Skeletal muscle tissue (tissue), 4 donors: ENCODE data around the gene GSE1. TPM values are rescaled to one million over a fixed set of nuclear protein-coding genes. Genes with fewer than 3 reads are reported as not detected.

Source experiments
- H3K27ac ChIP-seq: one replicate; pipeline ENCODE4 v1.7.0; 2013; ENCODE audit warnings: mild to moderate bottlenecking, low read depth, low read length, inconsistent platforms
- H3K27me3 ChIP-seq, 3 donors: one replicate each; pipeline ENCODE4 v1.7.0; 2013; ENCODE audit warnings: low read length in 3 of 3; ENCODE audit not compliant: control insufficient read depth in 3 of 3, insufficient read depth in 3 of 3
- H3K36me3 ChIP-seq, 3 donors: one replicate each; pipeline ENCODE4 v1.7.0; 2013; ENCODE audit warnings: low read length in 3 of 3; ENCODE audit not compliant: control insufficient read depth in 3 of 3, insufficient read depth in 3 of 3
- H3K4me1 ChIP-seq, 3 donors: one replicate each; pipeline ENCODE4 v1.7.0; 2013; ENCODE audit warnings: low read length in 3 of 3, mild to moderate bottlenecking in 3 of 3; ENCODE audit not compliant: control insufficient read depth in 3 of 3, insufficient read depth in 3 of 3
- H3K4me3 ChIP-seq, 3 donors: one replicate each; pipeline ENCODE4 v1.7.0; 2013; ENCODE audit warnings: low read length in 3 of 3
- H3K9ac ChIP-seq, 3 donors: one replicate each; pipeline ENCODE4 v1.7.0; 2013; ENCODE audit warnings: low read length in 3 of 3, mild to moderate bottlenecking in 3 of 3, moderate library complexity in 2 of 3, low read depth in 1 of 3
- H3K9me3 ChIP-seq, 3 donors: one replicate each; pipeline ENCODE4 v1.7.0; 2013; ENCODE audit warnings: low read length in 3 of 3; ENCODE audit not compliant: control insufficient read depth in 3 of 3
- total RNA-seq: library from RNA; depleted of rRNA; stranded (reverse); fragments of >200 nt; gene quantifications from one replicate; pipeline ENCODE4 v1.2.3, GENCODE V29; 2014
- donor health status: Osteomylitis.

GSE1 gene
- 27.7 TPM for total RNA-seq

DNA sequence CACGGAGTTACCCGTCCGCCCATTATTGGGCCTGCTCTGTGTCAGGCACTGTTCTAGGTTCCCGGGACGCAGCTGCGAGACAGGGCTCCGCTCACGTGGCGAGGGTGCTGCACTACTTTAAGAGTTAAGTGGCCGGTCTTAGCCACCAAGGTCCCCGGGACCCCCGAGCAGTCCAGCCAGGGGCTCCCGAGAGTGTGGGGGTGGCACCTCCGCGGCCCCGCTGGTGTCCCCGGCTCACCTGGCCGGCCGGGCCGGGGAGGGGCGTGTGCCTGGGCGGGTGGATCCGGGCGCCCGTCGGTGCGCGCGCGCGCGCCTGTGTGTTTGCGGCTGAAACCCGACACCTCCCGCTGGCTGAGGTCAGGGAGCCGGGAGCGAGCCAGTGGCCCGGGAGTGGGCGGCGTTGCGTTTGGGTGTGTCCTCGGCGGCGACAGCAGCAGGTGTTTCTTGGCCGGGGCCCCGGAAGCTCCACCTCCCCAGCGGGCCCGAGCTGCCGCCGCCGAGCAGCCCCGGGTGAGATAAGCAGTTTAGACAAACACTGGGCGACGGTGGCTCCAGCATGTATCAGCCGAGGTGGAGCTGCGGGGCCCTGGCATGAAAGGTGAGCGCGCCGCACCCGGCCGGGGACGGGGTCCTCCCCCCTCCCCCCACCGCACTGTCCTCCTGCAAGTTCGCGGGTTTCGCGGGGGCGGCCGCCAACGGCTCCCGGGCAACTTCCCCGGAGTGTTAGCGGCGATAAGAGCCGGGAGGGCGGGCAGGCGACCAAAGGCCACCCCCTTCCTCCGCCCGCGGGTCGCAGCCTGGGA lies at the start of gene GSE1:
TSS of gene GSE1 (plus strand) at position 522 of the 803 bp plus-strand sequence. CDS start at position 592, 70 bp downstream.
- Histone ChIP-seq H3K4me3 (peak within 1 kb of the TSS; percentile 71 to 79 (median 73)), H3K27ac (peak within 1 kb of the TSS; percentile 98), H3K27me3 (no peaks in the 10 kb centered on the region), H3K9ac (peak within 1 kb of the TSS; percentile 77 to 87 (median 86)), H3K36me3 (peaks cover 0 to 2% (median 0%) of the 10 kb centered on the region in 3 donors), H3K9me3 (no peaks in the 10 kb centered on the region), H3K4me1 (peaks cover 46 to 59% (median 53%) of the 10 kb centered on the region in 3 donors)

DNA sequence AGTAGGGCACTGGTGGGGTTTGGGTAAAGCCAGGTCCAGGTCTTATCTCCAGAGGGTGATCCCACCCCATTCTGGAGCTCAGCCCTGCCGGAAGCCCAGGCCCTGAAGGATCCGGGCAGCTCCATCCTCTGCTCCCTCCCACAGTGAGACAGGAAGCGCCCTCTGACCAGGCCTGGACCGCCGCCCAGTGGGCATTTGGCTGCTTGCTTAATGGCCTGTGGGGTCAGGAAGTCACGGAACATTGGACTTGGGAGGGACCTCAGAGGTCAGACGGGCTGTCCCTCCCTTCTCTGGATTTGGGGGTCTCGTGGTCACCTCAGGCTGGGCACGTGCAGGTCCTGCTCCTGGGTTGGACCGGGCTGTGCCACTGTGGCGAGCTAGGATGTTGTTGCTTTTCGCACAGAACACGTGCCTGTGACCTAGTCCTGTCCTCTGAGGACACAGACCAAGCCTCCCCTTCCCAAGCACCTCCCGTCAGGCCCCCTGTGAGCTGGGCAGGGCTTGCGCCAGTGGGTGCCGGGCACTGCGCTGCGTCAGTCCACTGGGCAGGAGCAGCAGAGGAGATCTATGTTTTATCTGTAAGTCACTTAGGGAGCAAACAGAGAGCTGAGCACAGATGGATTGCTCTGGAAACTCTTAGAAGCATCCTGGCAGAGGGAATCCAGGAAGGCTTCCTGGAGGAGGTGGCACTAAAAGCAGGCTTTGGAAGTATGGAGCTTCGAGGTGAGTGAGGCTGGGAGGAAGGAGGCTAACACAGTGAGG lies 49.4 kb upstream of the GSE1 start:
- no peaks in the 10 kb centered on the region for H3K9me3 ChIP-seq

DNA sequence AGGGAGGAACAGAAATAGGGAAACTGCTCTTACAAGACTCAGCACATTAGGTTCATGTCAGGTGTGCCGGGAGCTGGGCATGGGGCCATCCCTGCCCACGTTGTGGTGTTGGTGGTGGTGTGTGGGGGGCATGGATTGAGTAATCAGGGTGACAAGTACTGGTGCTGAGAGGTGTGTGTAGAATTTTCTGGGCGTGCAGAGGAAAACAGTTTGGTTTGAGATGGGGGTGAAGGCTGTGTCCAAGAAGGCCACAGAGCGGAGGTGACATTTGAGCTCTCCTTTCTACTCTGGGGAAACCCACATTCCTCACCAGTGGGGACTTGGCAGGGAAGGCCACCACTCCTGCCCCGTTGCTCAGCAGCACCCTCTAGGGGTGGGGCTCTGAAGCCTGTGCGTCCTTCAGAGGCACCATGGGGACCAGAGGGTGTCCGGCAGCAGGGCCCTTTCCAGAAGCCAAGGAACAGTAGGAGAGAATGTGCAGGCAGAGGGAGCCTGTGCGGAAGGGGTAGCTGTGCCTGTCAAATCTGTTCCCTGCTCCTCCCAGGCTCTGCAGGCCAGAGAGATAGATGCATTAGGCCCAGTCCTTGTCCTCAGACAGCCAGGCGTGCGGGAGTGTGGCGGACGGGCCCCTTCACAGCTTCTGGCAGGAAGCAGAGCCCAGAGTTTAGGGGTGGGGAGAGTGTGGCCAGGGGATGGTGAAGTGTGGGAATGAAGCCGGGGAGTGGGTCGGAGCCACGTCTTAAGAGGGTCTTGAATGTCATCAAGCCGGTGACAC lies 48.7 kb upstream of the GSE1 start:
- H3K27ac ChIP-seq = peak overlapping the region; percentile 54
- H3K4me1 ChIP-seq = peaks cover 31 to 55% (median 50%) of the 10 kb centered on the region in 3 donors
- peaks cover 0 to 2% (median 0%) of the 10 kb centered on the region in 3 donors for H3K9me3 ChIP-seq
- peak overlapping the region in 2 of 3 donors; percentile 40 for H3K9ac ChIP-seq
- H3K36me3 ChIP-seq = no peaks in the 10 kb centered on the region
- H3K27me3 ChIP-seq = no peaks in the 10 kb centered on the region
- peak overlapping the region in 1 of 3 donors; percentile 20 for H3K4me3 ChIP-seq

More for the DNA sequence above, 49.4 kb upstream of the GSE1 start:
- Histone ChIP-seq H3K9ac (peak overlapping the region in 2 of 3 donors; percentile 40), H3K36me3 (no peaks in the 10 kb centered on the region), H3K27ac (peak overlapping the region; percentile 54), H3K27me3 (no peaks in the 10 kb centered on the region), H3K4me1 (peaks cover 36 to 54% (median 52%) of the 10 kb centered on the region in 3 donors), H3K4me3 (peak overlapping the region in 1 of 3 donors; percentile 20)

DNA sequence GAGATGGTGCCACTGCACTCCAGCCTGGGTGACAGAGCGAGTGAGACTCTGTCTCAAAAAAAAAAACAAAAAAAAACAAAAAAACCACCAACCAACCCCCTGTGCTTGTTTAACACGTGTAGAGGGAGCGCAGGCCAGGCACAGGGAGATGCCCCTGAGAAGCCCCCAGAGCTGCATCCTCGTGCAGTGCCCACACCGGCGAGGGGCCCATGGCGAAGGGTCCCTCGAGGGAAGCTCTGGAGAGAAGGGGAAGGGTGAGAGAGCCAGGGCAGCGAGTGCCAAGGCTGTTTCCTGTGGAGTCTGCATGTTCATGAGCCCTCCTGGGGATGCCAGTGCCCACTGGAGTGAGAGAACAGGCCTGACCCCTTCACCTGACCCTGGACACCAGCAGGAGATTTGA lies 47.8 kb upstream of the GSE1 start:
- Histone ChIP-seq H3K27me3 (no peaks in the 10 kb centered on the region), H3K36me3 (no peaks in the 10 kb centered on the region), H3K4me3 (no peak overlapping the region), H3K4me1 (peaks cover 37 to 61% (median 51%) of the 10 kb centered on the region in 3 donors), H3K9me3 (peaks cover 0 to 2% (median 0%) of the 10 kb centered on the region in 3 donors), H3K9ac (no peak overlapping the region), H3K27ac (no peak overlapping the region)

GRCh38 chr16:85565801-85566526 lies 47.2 kb upstream of the GSE1 start:
- Histone ChIP-seq H3K9ac (no peak overlapping the region), H3K4me1 (peaks cover 41 to 64% (median 56%) of the 10 kb centered on the region in 3 donors), H3K36me3 (no peaks in the 10 kb centered on the region), H3K9me3 (peaks cover 0 to 2% (median 0%) of the 10 kb centered on the region in 3 donors), H3K27me3 (no peaks in the 10 kb centered on the region), H3K4me3 (no peak overlapping the region), H3K27ac (no peak overlapping the region)

DNA sequence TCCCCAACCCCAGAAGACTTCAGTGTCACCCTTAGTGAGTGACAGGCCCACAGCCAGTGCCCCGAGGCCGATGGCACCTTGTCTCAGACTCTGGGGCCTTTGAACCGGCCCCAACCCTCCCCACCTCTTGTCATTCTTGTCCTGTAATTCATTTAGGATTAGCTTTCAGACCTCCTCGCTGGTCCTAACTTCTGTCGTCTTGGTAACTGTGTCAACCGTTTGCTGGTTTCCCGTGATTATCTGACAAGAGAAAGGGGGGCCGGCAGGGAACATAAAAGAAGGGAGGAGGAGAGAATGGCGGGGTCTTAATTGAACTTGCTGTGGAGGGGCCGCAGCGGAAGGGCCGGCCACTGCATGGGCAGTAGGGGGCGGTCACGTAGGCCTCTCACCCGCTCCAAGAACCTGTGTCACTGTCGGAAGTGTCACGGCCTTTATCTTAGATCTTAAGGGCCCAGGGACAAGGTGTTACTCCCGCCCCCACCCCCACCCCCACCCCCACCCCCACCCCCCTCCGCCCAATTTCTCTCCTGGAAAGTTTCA lies 46.5 kb upstream of the GSE1 start:
- no peaks in the 10 kb centered on the region for H3K27me3 ChIP-seq
- no peaks in the 10 kb centered on the region for H3K36me3 ChIP-seq
- H3K9me3 ChIP-seq = peaks cover 0 to 2% (median 0%) of the 10 kb centered on the region in 3 donors
- H3K9ac ChIP-seq = no peak overlapping the region
- H3K4me1 ChIP-seq = peaks cover 45 to 64% (median 52%) of the 10 kb centered on the region in 3 donors
- no peak overlapping the region for H3K27ac ChIP-seq
- no peak overlapping the region for H3K4me3 ChIP-seq

DNA sequence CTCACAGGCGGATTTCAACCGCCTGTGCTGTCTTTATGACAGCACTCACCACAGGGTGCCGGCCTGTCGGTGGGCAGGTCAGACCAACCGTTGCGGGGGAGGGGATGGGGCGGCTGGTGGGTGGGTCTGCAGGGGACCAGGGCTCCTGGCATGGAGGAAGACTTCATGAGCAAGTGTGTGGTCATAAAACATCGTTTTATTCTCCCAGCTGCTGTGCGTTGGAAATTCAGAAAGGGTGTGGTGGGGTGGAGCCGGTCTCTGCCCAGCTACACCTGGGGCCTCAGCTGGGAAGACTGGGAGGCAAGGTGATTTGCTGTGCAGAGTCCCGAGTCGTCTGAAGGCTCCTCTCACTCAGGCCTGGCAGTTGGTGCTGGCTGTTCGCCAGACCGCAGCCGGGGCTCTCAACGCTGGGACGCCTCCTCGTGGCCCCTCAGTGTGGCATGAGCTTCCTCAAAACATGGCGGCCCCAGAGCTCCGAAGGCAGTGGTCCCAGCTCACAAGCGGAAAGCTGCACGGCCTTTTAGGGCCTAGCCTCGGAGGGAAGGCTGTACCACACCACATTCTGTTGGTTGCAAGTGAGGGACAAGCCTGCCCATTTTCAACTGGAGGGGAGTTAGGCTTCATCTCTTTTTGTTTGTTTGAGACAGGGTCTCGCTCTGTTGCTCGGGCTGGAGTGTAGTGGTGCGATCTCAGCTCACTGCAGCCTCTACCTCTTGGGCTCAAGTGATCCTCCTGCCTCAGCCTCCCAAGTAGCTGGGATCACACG lies 45.8 kb upstream of the GSE1 start:
- Histone ChIP-seq H3K27ac (no peak overlapping the region), H3K9ac (no peak overlapping the region), H3K4me3 (no peak overlapping the region), H3K27me3 (no peaks in the 10 kb centered on the region), H3K9me3 (peaks cover 0 to 2% (median 0%) of the 10 kb centered on the region in 3 donors), H3K4me1 (peaks cover 41 to 65% (median 48%) of the 10 kb centered on the region in 3 donors), H3K36me3 (no peaks in the 10 kb centered on the region)

DNA sequence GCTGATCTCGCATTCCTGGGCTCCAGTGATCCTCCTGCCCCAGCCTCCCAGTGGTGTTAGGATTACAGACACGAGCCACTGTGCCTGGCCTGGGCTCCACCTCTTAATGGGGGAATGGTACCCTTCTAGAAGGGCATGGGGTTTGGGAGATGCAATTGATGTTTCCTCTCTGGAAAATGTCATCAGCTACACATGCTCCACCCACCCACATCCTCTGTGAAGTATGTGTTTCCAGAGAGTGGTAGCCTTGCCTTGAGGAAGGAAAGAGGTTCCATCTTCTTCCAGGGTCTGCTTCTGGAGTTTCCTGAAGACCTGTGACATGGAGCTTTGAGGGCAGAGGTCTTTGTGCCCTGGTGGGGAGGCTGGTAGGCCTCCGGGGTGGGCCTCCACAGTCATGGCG lies 45.2 kb upstream of the GSE1 start:
- no peaks in the 10 kb centered on the region for H3K36me3 ChIP-seq
- H3K4me1 ChIP-seq = peaks cover 37 to 64% (median 45%) of the 10 kb centered on the region in 3 donors
- H3K4me3 ChIP-seq = no peak overlapping the region
- H3K27me3 ChIP-seq = no peaks in the 10 kb centered on the region
- H3K27ac ChIP-seq = no peak overlapping the region
- peaks cover 0 to 2% (median 0%) of the 10 kb centered on the region in 3 donors for H3K9me3 ChIP-seq
- no peak overlapping the region for H3K9ac ChIP-seq
